ENCODE measurements around the gene PIK3R5. TPM values are rescaled to one million over a fixed set of nuclear protein-coding genes. Genes with fewer than 3 reads are reported as not detected.

The PIK3R5 gene
- total RNA-seq, 1 experiment from 2014 or later = not detected

DNA sequence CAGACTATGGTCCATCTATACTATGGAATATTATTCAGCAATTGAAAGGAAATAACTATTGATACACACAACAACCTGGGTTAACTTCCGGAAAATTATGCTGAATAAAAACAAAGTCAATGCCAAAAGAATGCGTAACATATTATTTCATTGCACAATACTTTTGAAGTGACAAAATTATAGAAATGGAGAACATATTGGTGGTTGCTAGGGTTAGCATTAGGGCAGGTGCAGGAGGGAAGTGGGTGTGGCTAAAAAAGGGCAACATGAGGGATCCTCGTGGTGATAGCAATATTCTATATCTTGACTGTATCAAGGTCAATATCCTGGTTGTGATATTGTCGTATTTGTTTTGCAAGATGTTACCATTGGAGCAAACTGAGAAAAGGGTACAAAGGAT lies 34.9 kb downstream of the PIK3R5 start:
- peaks cover 9% of the 10 kb centered on the region for H3K9me3 Mint-ChIP-seq (ENCODE audit: unreplicated experiment)

DNA sequence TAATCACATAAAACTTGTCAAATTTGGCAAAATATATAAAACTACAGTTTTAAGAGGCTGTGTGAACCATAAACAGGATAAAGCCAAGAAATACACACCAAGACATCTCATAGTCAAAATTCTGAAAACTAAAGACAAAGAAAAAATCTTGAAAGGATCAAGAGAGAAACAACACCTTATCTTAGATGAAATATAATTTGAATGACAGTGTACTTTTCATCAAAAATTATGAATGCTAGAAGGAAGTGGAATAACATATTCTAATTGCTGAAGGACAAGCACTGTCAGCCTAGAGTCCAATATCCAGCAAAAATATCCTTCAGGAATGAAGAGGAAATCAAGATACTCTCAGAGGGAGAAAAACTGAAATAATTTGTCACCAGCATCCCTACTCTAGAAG lies 37.2 kb downstream of the PIK3R5 start:
- H3K27me3 Mint-ChIP-seq (ENCODE audit: insufficient read depth, unreplicated experiment) = peaks cover 3% of the 10 kb centered on the region
- no peak for DNase-seq
- POLR2A ChIA-PET = no interaction called here
- no peak overlapping the region for H3K4me3 Mint-ChIP-seq (ENCODE audit: unreplicated experiment)
- Histone ChIP-seq H3K9me3 (0 out of 2 replicates have a peak, but pooled peaks cover 5% of the 10 kb centered on the region), H3K4me1 (no peaks in the 10 kb centered on the region), H3K36me3 (ENCODE audit: control insufficient read depth, insufficient read depth, low read length) (no peaks in the 10 kb centered on the region), H3K27me3 (replicated peaks; ENCODE audit: control insufficient read depth, insufficient read depth, low read length) (no peaks in the 10 kb centered on the region), H3K4me3 (ENCODE audit: low read depth, low read length) (no peak overlapping the region)
- no peaks in the 10 kb centered on the region for H3K4me1 Mint-ChIP-seq (ENCODE audit: low read depth, unreplicated experiment)
- CTCF ChIA-PET = no interaction called here
- no TSS peak for BruUV-seq (replicated peaks)
- intact Hi-C loops (cut with micrococcal nuclease; ENCODE audit: unreplicated experiment) = no loop called here
- H3K27ac Mint-ChIP-seq (ENCODE audit: unreplicated experiment) = no peak overlapping the region
- TF ChIP-seq, protein P1, sequence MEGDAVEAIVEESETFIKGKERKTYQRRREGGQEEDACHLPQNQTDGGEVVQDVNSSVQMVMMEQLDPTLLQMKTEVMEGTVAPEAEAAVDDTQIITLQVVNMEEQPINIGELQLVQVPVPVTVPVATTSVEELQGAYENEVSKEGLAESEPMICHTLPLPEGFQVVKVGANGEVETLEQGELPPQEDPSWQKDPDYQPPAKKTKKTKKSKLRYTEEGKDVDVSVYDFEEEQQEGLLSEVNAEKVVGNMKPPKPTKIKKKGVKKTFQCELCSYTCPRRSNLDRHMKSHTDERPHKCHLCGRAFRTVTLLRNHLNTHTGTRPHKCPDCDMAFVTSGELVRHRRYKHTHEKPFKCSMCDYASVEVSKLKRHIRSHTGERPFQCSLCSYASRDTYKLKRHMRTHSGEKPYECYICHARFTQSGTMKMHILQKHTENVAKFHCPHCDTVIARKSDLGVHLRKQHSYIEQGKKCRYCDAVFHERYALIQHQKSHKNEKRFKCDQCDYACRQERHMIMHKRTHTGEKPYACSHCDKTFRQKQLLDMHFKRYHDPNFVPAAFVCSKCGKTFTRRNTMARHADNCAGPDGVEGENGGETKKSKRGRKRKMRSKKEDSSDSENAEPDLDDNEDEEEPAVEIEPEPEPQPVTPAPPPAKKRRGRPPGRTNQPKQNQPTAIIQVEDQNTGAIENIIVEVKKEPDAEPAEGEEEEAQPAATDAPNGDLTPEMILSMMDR (IDR thresholded peaks at IDR 0.05; ENCODE audit: insufficient read depth in 1 of 2, low read depth in 1 of 2, low read length in 1 of 2, severe bottlenecking in 1 of 2, unreplicated experiment in 1 of 2) = no peak
- H3K36me3 Mint-ChIP-seq (ENCODE audit: insufficient read depth, unreplicated experiment) = no peaks in the 10 kb centered on the region
- H3K9me3 Mint-ChIP-seq (ENCODE audit: unreplicated experiment) = peaks cover 9% of the 10 kb centered on the region

More for the DNA sequence above, 34.9 kb downstream of the PIK3R5 start:
- H3K4me1 Mint-ChIP-seq (ENCODE audit: low read depth, unreplicated experiment) = no peaks in the 10 kb centered on the region
- Histone ChIP-seq H3K9me3 (0 out of 2 replicates have a peak, but pooled peaks cover 5% of the 10 kb centered on the region), H3K4me3 (ENCODE audit: low read depth, low read length) (no peak overlapping the region), H3K36me3 (ENCODE audit: control insufficient read depth, insufficient read depth, low read length) (no peaks in the 10 kb centered on the region), H3K4me1 (no peaks in the 10 kb centered on the region), H3K27me3 (replicated peaks; ENCODE audit: control insufficient read depth, insufficient read depth, low read length) (no peaks in the 10 kb centered on the region)
- intact Hi-C loops (cut with micrococcal nuclease; ENCODE audit: unreplicated experiment) = no loop called here
- no peaks in the 10 kb centered on the region for H3K36me3 Mint-ChIP-seq (ENCODE audit: insufficient read depth, unreplicated experiment)
- no peak for DNase-seq
- H3K27ac Mint-ChIP-seq (ENCODE audit: unreplicated experiment) = no peak overlapping the region
- TF ChIP-seq, protein P1 (IDR thresholded peaks at IDR 0.05; ENCODE audit: insufficient read depth in 1 of 2, low read depth in 1 of 2, low read length in 1 of 2, severe bottlenecking in 1 of 2, unreplicated experiment in 1 of 2) = no peak
- BruUV-seq (replicated peaks) = no TSS peak
- ChIA-PET CTCF (no interaction called here), POLR2A (no interaction called here)
- peaks cover 7% of the 10 kb centered on the region for H3K27me3 Mint-ChIP-seq (ENCODE audit: insufficient read depth, unreplicated experiment)
- H3K4me3 Mint-ChIP-seq (ENCODE audit: unreplicated experiment) = no peak overlapping the region

DNA sequence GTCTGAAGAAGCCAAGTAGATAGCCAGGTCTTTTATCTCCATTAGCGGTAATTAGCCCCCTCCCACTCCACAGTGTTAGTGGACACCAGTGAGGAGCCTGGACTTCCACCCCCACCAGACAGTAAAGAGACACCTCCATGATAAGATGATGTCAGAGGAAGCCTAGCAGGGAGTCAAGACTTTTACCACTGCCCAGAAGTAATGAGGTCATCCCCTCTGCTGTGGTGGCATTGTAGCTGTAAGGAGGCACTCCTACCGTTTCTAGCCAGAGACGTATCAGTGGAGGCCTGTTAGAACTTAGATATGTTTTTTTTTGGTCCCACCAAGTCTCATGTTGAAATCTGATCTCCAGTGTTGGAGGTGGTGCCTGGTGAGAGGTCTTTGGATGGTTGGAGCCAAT lies 38.1 kb downstream of the PIK3R5 start:
- intact Hi-C loops (cut with micrococcal nuclease; ENCODE audit: unreplicated experiment) = no loop called here
- Histone ChIP-seq H3K4me3 (ENCODE audit: low read depth, low read length) (no peak overlapping the region), H3K9me3 (0 out of 2 replicates have a peak, but pooled peaks cover 5% of the 10 kb centered on the region), H3K36me3 (ENCODE audit: control insufficient read depth, insufficient read depth, low read length) (no peaks in the 10 kb centered on the region), H3K4me1 (no peaks in the 10 kb centered on the region), H3K27me3 (replicated peaks; ENCODE audit: control insufficient read depth, insufficient read depth, low read length) (no peaks in the 10 kb centered on the region)
- H3K27me3 Mint-ChIP-seq (ENCODE audit: insufficient read depth, unreplicated experiment) = peaks cover 7% of the 10 kb centered on the region
- no peak overlapping the region for H3K27ac Mint-ChIP-seq (ENCODE audit: unreplicated experiment)
- no TSS peak for BruUV-seq (replicated peaks)
- no peaks in the 10 kb centered on the region for H3K4me1 Mint-ChIP-seq (ENCODE audit: low read depth, unreplicated experiment)
- H3K36me3 Mint-ChIP-seq (ENCODE audit: insufficient read depth, unreplicated experiment) = no peaks in the 10 kb centered on the region
- H3K4me3 Mint-ChIP-seq (ENCODE audit: unreplicated experiment) = no peak overlapping the region
- DNase-seq = no peak
- TF ChIP-seq, protein P1 (IDR thresholded peaks at IDR 0.05; ENCODE audit: insufficient read depth in 1 of 2, low read depth in 1 of 2, low read length in 1 of 2, severe bottlenecking in 1 of 2, unreplicated experiment in 1 of 2) = no peak
- POLR2A ChIA-PET = no interaction called here
- CTCF ChIA-PET = no interaction called here
- peaks cover 9% of the 10 kb centered on the region for H3K9me3 Mint-ChIP-seq (ENCODE audit: unreplicated experiment)
